ENCODE measurements around the gene EFR3B.

DNA sequence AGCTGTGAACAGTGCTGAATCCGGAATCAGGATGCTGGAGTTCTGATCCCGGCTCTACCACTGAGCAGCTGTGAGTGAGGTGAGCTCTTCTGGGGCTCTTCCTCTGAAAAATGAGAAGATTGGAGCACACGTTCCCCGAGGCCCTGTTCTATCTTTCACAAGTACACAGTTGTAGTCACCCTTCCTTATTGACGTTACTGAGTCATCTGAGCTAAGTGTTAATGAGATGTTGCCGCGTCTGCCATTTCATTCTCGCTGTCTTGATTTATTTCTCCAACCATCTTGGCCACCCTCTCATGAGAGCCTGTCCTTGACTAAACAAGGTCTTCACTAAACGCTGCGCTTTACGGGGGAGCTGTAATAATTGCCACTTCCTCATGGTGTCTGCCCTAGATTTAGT, 31.9 kb upstream of the EFR3B start:
- TF ChIP-seq, protein P1, sequence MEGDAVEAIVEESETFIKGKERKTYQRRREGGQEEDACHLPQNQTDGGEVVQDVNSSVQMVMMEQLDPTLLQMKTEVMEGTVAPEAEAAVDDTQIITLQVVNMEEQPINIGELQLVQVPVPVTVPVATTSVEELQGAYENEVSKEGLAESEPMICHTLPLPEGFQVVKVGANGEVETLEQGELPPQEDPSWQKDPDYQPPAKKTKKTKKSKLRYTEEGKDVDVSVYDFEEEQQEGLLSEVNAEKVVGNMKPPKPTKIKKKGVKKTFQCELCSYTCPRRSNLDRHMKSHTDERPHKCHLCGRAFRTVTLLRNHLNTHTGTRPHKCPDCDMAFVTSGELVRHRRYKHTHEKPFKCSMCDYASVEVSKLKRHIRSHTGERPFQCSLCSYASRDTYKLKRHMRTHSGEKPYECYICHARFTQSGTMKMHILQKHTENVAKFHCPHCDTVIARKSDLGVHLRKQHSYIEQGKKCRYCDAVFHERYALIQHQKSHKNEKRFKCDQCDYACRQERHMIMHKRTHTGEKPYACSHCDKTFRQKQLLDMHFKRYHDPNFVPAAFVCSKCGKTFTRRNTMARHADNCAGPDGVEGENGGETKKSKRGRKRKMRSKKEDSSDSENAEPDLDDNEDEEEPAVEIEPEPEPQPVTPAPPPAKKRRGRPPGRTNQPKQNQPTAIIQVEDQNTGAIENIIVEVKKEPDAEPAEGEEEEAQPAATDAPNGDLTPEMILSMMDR (IDR thresholded peaks at IDR 0.05; ENCODE audit: insufficient read depth, low read depth, low read length) = no peak
- TF ChIP-seq EZH2 (IDR thresholded peaks at IDR 0.05; ENCODE audit: insufficient read depth, low read length) = no peak
